Islet of Langerhans (tissue), 1 donor: ENCODE results near the gene TRAPPC2.

Source experiments
- FAIRE-seq: peaks from one replicate; lab custom pipeline; 2011; peaks lifted over from hg19 to GRCh38; lab: Jason Lieb, UNC

Gene TRAPPC2

GRCh38 chrX:13669246-13669737 is 65.1 kb downstream of the TRAPPC2 start:
- no peak for FAIRE-seq

GRCh38 chrX:13667919-13668318 is 66.5 kb downstream of the TRAPPC2 start:
- no peak for FAIRE-seq

- FAIRE-seq, result no peak
Measured at GRCh38 chrX:13666836-13667235, 67.6 kb downstream of the TRAPPC2 start.

GRCh38 chrX:13664020-13664419 is 70.4 kb downstream of the TRAPPC2 start:
- FAIRE-seq, result no peak

- FAIRE-seq, result no peak
Measured at GRCh38 chrX:13662355-13662791, 72.0 kb downstream of the TRAPPC2 start.
